Measurements from ENCODE around the gene OAS1. TPM values are rescaled to one million over a fixed set of nuclear protein-coding genes. Genes with fewer than 3 reads are reported as not detected.
"Not testable (repeated sequence)": the region's sequence is repeated elsewhere in the genome, so short reads cannot be mapped to it uniquely, and the experiment has no call there.

OAS1 gene
- total RNA-seq, 2 donors from 2014 or later: 16.0 to 16.2 TPM

DNA sequence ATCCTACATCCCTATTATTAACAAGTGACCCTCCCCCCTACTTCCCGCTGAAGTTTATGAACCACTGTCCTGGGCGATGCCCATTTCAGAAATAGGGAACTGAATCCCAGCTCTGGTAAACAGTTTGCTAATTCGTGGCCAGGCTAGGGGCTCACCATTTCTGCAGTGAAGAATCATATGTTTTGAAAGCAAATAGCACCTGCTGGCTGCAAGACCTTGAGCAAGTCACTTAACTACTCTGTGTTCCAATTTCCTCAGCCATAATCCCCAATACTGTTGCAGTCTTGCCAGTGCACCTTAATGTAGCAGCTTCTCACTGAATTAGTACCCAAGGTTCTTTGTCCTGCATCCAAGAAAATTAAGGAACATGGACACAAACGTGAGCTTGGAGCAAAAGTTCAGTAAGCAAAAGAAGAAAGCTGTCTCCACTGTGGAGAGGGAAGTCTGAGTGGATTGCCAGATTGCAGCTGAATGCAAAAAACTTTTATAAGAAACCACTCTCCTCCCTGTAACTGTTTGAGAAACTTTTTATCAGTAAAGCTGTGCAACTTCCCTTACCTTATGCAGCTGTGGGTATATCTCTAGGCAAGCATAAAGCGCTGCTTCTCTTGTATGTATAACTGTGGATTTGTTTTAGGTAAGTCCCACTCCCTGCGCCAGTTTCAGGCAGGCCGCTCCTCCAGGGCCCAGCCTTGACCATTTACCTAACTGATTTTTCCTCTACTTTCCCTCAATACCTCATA, 824 bp downstream of the OAS1 start:
- peaks cover 3% of the 10 kb centered on the region for H3K36me3 Mint-ChIP-seq (ENCODE audit: low read depth)
- peak overlapping the region; percentile 96 for H3K27ac Mint-ChIP-seq
- no peak for DNase-seq

DNA sequence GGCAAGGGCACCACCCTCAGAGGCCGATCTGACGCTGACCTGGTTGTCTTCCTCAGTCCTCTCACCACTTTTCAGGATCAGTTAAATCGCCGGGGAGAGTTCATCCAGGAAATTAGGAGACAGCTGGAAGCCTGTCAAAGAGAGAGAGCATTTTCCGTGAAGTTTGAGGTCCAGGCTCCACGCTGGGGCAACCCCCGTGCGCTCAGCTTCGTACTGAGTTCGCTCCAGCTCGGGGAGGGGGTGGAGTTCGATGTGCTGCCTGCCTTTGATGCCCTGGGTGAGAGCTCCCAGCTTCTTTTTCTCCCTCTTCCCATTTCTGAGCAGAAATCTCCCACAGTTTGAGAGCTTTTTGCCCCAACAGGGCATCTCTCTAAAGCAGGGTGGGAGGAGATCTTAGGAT, 1.8 kb downstream of the OAS1 start:
- peak overlapping the region; percentile 100 for H3K4me3 Mint-ChIP-seq
- H3K27ac Mint-ChIP-seq: peak overlapping the region; percentile 96
- ATAC-seq (peak; percentile 65), DNase-seq (no peak)
- peaks cover 12% of the 10 kb centered on the region for H3K36me3 Mint-ChIP-seq (ENCODE audit: low read depth)
- no peaks in the 10 kb centered on the region for H3K27me3 Mint-ChIP-seq
- H3K9me3 ChIP-seq (ENCODE audit: control insufficient read depth, low read length, poor library complexity, severe bottlenecking): no peaks in the 10 kb centered on the region
- H3K4me1 Mint-ChIP-seq: peaks cover 58% of the 10 kb centered on the region

More for the DNA sequence above, 824 bp downstream of the OAS1 start:
- H3K4me1 Mint-ChIP-seq: peaks cover 61% of the 10 kb centered on the region
- ATAC-seq: peak; percentile 46
- no peaks in the 10 kb centered on the region for H3K27me3 Mint-ChIP-seq
- H3K9me3 ChIP-seq (ENCODE audit: control insufficient read depth, low read length, poor library complexity, severe bottlenecking): no peaks in the 10 kb centered on the region
- peak overlapping the region; percentile 100 for H3K4me3 Mint-ChIP-seq

DNA sequence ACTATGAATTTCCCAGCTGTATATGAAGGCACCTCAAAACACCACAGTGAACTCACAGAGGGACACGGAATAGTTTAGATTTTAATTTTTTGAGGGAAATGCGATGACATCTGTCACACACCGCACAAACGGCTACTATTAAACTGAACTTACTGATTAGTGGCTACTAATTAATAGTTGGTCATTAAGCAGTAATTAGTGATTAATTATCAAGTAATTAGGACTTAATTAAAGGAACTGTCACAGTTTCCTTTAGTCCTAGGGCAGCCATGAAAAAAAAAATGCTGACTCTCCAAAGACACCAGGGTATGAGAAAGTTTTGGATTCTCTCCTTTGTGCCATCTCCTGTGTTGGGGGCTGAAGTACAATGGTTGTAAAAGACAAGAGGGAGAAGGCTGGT, 2.9 kb downstream of the OAS1 start:
- Mint-ChIP-seq H3K36me3 (ENCODE audit: low read depth) (peaks cover 12% of the 10 kb centered on the region), H3K4me1 (peaks cover 52% of the 10 kb centered on the region)

DNA sequence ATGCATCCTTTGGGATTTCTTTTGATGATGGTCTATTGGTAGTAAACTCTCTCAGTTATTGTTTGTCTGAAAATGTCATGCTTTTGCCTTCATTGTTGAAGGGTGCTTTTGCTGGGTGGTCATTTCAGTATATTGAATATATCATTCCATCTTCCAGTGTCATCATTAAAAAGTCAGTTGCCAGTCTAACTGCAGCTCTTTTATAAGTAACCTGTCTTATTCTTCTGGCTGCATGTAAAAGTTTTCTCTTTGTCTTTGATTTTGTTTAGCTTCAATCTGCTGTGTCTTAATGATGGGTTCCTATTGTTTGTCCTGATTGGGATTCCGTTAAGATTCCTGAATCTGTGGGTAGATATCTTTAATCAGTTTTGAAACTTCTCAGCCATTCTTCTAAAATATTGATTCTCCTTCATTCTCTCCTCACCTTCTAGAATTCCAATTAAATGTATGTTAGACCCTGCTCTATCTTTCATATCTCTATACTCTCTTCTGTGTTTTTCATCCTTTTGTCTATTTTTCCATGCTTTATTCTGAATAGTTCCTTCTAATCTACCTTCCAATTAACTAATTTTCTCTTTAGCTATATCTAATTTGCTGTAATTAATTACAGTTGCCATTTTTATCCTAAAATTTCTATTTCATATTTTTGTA, 6.4 kb downstream of the OAS1 start:
- no peak overlapping the region for H3K27ac Mint-ChIP-seq
- H3K9me3 ChIP-seq (ENCODE audit: control insufficient read depth, low read length, poor library complexity, severe bottlenecking): no peaks in the 10 kb centered on the region
- H3K27me3 Mint-ChIP-seq: no peaks in the 10 kb centered on the region
- no peak for ATAC-seq
- H3K4me3 Mint-ChIP-seq: no peak overlapping the region
- DNase-seq: no peak
- H3K4me1 Mint-ChIP-seq: peaks cover 41% of the 10 kb centered on the region
- peaks cover 18% of the 10 kb centered on the region for H3K36me3 Mint-ChIP-seq (ENCODE audit: low read depth)

More for the DNA sequence above, 2.9 kb downstream of the OAS1 start:
- Mint-ChIP-seq H3K27me3 (no peaks in the 10 kb centered on the region), H3K4me3 (peak overlapping the region; percentile 100), H3K27ac (peak overlapping the region; percentile 96)
- DNase-seq: no peak
- ATAC-seq: no peak
- H3K9me3 ChIP-seq (ENCODE audit: control insufficient read depth, low read length, poor library complexity, severe bottlenecking): no peaks in the 10 kb centered on the region

DNA sequence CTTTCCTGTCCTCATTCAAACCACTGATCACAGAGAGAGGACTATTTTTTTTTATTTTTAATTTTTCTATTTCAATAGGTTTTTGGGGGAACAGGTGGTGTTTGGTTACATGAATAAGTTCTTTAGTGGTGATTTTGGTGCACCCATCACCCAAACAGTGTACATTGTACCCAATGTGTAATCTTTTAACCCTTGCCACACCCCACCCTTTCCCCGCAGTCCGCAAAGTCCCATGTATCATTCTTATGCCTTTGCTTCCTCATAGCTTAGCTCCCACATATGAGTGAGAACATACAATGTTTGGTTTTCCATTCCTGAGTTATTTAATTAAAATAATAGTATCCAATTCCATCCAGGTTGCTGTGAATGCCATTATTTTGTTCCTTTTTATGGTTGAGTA, 7.1 kb downstream of the OAS1 start:
- H3K27me3 Mint-ChIP-seq; H3K27ac Mint-ChIP-seq; H3K4me3 Mint-ChIP-seq; H3K9me3 ChIP-seq (ENCODE audit: control insufficient read depth, low read length, poor library complexity, severe bottlenecking); DNase-seq; ATAC-seq: not testable (repeated sequence)
- Mint-ChIP-seq H3K4me1 (peaks cover 34% of the 10 kb centered on the region), H3K36me3 (ENCODE audit: low read depth) (peaks cover 20% of the 10 kb centered on the region)

DNA sequence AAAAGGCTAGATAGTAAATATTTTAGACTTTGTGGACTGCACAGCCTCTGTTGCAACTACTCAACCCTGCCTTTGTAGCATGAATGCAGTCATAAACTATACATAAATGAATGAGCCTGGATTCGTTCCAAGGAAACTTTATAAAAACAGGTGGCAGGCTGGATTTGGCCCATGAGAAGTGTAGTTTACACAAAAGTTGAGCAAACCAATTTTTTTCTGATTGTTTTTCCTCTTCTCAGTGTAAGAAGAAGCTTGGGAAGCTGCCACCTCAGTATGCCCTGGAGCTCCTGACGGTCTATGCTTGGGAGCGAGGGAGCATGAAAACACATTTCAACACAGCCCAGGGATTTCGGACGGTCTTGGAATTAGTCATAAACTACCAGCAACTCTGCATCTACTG, 9.5 kb downstream of the OAS1 start:
- no peak overlapping the region for H3K27ac Mint-ChIP-seq
- peaks cover 17% of the 10 kb centered on the region for H3K36me3 Mint-ChIP-seq (ENCODE audit: low read depth)
- H3K4me3 Mint-ChIP-seq: no peak overlapping the region

DNA sequence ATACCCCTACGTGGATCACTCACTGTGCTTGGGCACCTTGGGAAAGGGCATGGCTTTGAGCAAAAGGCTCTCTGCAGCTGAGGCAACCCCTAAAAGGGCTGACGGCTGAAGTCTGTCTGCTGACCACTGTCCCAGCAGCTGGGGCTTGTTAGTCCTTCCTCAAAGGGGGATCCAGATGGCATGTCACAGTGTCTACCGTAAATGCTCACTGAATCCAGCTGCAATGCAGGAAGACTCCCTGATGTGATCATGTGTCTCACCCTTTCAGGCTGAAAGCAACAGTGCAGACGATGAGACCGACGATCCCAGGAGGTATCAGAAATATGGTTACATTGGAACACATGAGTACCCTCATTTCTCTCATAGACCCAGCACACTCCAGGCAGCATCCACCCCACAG, 12.4 kb downstream of the OAS1 start:
- Mint-ChIP-seq H3K27me3 (no peaks in the 10 kb centered on the region), H3K27ac (no peak overlapping the region), H3K4me1 (peaks cover 16% of the 10 kb centered on the region), H3K36me3 (ENCODE audit: low read depth) (peaks cover 13% of the 10 kb centered on the region), H3K4me3 (no peak overlapping the region)
- DNase-seq: no peak
- H3K9me3 ChIP-seq (ENCODE audit: control insufficient read depth, low read length, poor library complexity, severe bottlenecking): no peaks in the 10 kb centered on the region
- ATAC-seq: no peak

More for the DNA sequence above, 9.5 kb downstream of the OAS1 start:
- ATAC-seq (no peak), DNase-seq (no peak)
- H3K4me1 Mint-ChIP-seq: peaks cover 15% of the 10 kb centered on the region
- no peaks in the 10 kb centered on the region for H3K9me3 ChIP-seq (ENCODE audit: control insufficient read depth, low read length, poor library complexity, severe bottlenecking)
- H3K27me3 Mint-ChIP-seq: no peaks in the 10 kb centered on the region

DNA sequence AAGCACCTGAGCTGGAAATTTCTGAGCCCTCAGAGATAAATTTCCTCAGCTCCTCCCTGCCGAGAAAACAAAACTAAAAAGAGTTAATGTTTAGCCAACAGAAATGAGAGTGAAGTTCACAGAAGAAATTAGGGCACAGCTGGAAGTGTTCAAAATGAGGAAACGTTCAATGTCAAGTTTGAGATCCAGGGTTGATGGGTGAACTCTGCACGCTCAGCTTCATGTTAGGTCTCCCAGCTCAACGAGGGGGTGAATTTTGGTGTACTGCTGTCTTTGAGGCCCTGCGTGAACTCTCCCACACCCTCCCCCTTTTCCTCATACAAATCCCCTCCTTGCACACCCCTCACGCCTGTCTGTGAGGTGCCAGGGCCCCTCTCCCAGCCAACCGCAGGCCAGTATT, 18.2 kb downstream of the OAS1 start:
- H3K9me3 ChIP-seq (ENCODE audit: control insufficient read depth, low read length, poor library complexity, severe bottlenecking): no peaks in the 10 kb centered on the region
- no peak for DNase-seq
- H3K36me3 Mint-ChIP-seq (ENCODE audit: low read depth): peaks cover 5% of the 10 kb centered on the region
- no peak for ATAC-seq
- H3K27me3 Mint-ChIP-seq: no peaks in the 10 kb centered on the region
- H3K4me1 Mint-ChIP-seq: peaks cover 3% of the 10 kb centered on the region
- H3K27ac Mint-ChIP-seq: no peak overlapping the region
- no peak overlapping the region for H3K4me3 Mint-ChIP-seq

DNA sequence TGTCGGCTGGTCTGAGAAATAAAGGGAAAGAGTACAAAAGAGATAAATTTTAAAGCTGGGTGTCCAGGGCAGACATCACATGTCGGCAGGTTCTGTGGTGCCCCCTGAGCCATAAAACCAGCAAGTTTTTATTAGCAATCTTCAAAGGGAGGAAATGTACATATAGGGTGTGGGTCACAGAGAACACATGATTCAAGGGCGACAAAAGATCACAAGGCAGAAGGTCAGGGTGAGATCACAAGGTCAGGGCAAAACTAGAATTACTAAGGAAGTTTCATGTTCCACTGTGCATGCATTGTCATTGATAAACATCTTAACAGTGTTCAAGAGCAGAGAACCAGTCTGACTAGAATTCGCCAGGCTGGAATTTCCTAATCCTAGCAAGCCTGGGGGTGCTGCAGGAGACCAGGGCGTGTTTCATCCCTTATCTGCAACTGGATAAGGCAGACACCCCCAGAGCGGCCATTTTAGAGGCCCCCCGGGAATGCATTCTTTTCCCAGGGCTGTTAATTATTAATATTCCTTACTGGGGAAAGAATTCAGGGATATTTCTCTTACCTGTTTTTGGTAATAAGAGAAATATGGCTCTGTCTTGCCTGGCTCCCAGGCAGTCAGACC, 19.8 kb downstream of the OAS1 start:
- not testable (repeated sequence) for H3K27me3 Mint-ChIP-seq; H3K9me3 ChIP-seq (ENCODE audit: control insufficient read depth, low read length, poor library complexity, severe bottlenecking); DNase-seq; H3K36me3 Mint-ChIP-seq (ENCODE audit: low read depth); H3K4me3 Mint-ChIP-seq; ATAC-seq; H3K27ac Mint-ChIP-seq; H3K4me1 Mint-ChIP-seq

DNA sequence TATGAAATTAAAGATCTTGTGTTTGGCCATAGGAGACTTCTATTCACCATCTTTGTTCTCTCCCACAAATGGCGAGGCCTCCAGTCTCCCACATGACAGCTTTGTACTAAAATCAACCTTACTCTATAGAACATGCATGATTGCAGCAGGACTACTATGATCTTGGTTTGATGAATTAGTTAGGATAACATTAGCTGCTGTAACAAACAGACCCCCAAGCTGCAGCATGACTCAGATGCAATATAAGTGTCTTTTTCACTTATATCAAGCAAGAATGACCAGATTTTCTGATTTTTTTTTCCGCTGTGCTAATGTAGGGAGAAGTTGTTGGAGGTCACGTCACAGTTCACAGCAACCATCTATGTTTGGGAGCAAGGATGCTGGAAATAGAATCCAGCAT, 20.7 kb downstream of the OAS1 start:
- no peaks in the 10 kb centered on the region for H3K27me3 Mint-ChIP-seq
- DNase-seq (no peak), ATAC-seq (no peak)
- H3K36me3 Mint-ChIP-seq (ENCODE audit: low read depth): peaks cover 2% of the 10 kb centered on the region
- no peaks in the 10 kb centered on the region for H3K9me3 ChIP-seq (ENCODE audit: control insufficient read depth, low read length, poor library complexity, severe bottlenecking)
- no peak overlapping the region for H3K4me3 Mint-ChIP-seq
- H3K27ac Mint-ChIP-seq: no peak overlapping the region
- H3K4me1 Mint-ChIP-seq: peaks cover 2% of the 10 kb centered on the region

DNA sequence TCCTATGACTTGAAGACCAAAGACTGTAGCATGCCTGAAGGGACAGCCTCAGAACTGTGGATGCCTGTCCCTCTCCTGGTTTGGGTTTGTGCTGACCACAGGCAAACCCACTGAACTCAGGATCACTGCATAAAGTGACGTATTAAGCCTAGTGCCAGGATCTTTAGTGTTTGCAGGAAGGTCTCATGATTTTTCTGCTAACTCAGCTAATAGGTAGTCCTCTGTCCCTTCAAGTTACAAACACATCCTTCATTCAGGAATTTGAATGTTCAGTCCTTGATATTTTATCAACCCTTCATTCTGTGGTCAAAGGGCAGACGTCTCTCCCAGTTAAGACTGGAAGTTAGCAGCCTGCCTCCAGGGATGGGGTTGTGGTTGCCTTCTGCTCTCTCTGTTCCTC, 21.2 kb downstream of the OAS1 start:
- ATAC-seq (no peak), DNase-seq (no peak)
- H3K36me3 Mint-ChIP-seq (ENCODE audit: low read depth): no peaks in the 10 kb centered on the region
- H3K27me3 Mint-ChIP-seq: no peaks in the 10 kb centered on the region
- peaks cover 4% of the 10 kb centered on the region for H3K4me1 Mint-ChIP-seq
- no peaks in the 10 kb centered on the region for H3K9me3 ChIP-seq (ENCODE audit: control insufficient read depth, low read length, poor library complexity, severe bottlenecking)
- no peak overlapping the region for H3K4me3 Mint-ChIP-seq
- H3K27ac Mint-ChIP-seq: no peak overlapping the region

DNA sequence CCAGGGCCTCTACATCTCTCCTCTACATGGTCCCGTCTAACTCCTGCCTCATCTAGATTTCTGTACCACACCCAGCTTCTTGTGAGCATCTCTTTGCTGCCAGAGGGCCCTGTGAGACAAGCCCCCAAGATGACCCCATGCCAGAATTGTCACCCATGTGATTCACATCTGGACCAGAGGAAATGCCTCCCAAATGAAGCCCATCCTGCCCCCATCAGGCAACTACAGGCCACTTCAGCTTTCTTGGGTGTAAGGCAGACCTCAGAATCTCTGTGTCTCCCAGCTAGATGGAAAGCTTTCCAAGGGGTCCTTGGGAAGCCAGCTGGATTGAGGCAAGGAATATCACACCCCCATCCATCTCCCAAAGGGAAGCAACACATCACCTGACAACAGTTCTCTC, 22.2 kb downstream of the OAS1 start:
- no peaks in the 10 kb centered on the region for H3K9me3 ChIP-seq (ENCODE audit: control insufficient read depth, low read length, poor library complexity, severe bottlenecking)
- Mint-ChIP-seq H3K27ac (no peak overlapping the region), H3K36me3 (ENCODE audit: low read depth) (no peaks in the 10 kb centered on the region), H3K27me3 (no peaks in the 10 kb centered on the region), H3K4me1 (peaks cover 4% of the 10 kb centered on the region), H3K4me3 (no peak overlapping the region)
- ATAC-seq: no peak
- no peak for DNase-seq

DNA sequence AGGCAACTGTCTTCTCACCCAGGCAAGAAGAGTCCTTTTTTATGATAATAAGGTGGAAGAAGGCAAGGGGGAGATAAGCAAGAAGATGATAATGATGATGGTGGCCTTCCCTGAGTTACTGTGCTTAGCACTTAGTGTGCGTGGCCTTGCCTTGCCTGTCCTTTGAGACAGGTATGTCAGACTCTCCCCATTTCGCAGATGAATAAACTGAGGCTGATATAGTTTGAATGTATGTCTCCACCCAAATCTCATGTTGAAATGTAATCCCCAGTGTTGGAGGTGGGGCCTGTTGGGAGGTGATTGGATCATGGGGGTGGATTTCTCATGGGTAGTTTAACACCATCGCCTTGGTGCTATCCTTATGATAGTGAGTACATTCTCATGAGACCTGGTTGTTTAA, 23.0 kb downstream of the OAS1 start:
- no peak overlapping the region for H3K27ac Mint-ChIP-seq
- H3K36me3 Mint-ChIP-seq (ENCODE audit: low read depth): no peaks in the 10 kb centered on the region
- H3K4me3 Mint-ChIP-seq: no peak overlapping the region
- no peaks in the 10 kb centered on the region for H3K27me3 Mint-ChIP-seq
- DNase-seq: no peak
- H3K4me1 Mint-ChIP-seq: peaks cover 7% of the 10 kb centered on the region
- no peaks in the 10 kb centered on the region for H3K9me3 ChIP-seq (ENCODE audit: control insufficient read depth, low read length, poor library complexity, severe bottlenecking)
- no peak for ATAC-seq

Data from T-helper 17 cell (primary cell).